Ishikawa (cell line): Measurements from ENCODE around the gene RANBP10.

Source experiments
- CEBPB ChIP-seq: IDR thresholded peaks from 2 replicates; pipeline ENCODE4 v1.6.1; 2012
- CREB1 ChIP-seq: IDR thresholded peaks from 2 replicates; pipeline ENCODE4 v1.6.1; 2012; ENCODE audit warnings: low read depth
- EP300 ChIP-seq: IDR thresholded peaks from 2 replicates; pipeline ENCODE4 v1.6.1; 2012; ENCODE audit warnings: borderline replicate concordance

GRCh38 chr16:67773099-67773498, 33.3 kb downstream of the RANBP10 start:
- TF ChIP-seq CEBPB = no peak
- TF ChIP-seq EP300 = no peak
- TF ChIP-seq CREB1 = no peak
